Skin of body (tissue), 2 donors: ENCODE results near the gene CYP2D6. TPM values are rescaled to one million over a fixed set of nuclear protein-coding genes. Genes with fewer than 3 reads are reported as not detected.
"Not testable (repeated sequence)": the region's sequence is repeated elsewhere in the genome, so short reads cannot be mapped to it uniquely, and the experiment has no call there.

Source experiments
- DNase-seq: peaks from one replicate; lab custom pipeline; 2025; lab: John Stamatoyannopoulos, UW
- total RNA-seq: library from RNA; depleted of rRNA; stranded (reverse); fragments of >200 nt; gene quantifications from one replicate; pipeline ENCODE4 v1.2.3, GENCODE V29; 2014

The CYP2D6 gene
- total RNA-seq, 1 donor from 2014 or later = 1.4 TPM

- DNase-seq = no peak
Observed at GRCh38 chr22:42134100-42135020, 3.8 kb upstream of the CYP2D6 start.

- no peak for DNase-seq
Observed at GRCh38 chr22:42132457-42132856, 1.8 kb upstream of the CYP2D6 start.

- no peak for DNase-seq
Observed at GRCh38 chr22:42131562-42131961, 952 bp upstream of the CYP2D6 start.

GRCh38 chr22:42130182-42130581 is 428 bp downstream of the CYP2D6 start:
- not testable (repeated sequence) for DNase-seq

GRCh38 chr22:42128776-42129694 is 1.6 kb downstream of the CYP2D6 start:
- DNase-seq = not testable (repeated sequence)

- DNase-seq = not testable (repeated sequence)
Observed at GRCh38 chr22:42128007-42128406, 2.6 kb downstream of the CYP2D6 start.

- no peak for DNase-seq
Observed at GRCh38 chr22:42127606-42128005, 3.0 kb downstream of the CYP2D6 start.

- not testable (repeated sequence) for DNase-seq
Observed at GRCh38 chr22:42123529-42123928, 7.1 kb downstream of the CYP2D6 start.

- DNase-seq = not testable (repeated sequence)
Observed at GRCh38 chr22:42120231-42121021, 10.2 kb downstream of the CYP2D6 start.

GRCh38 chr22:42116848-42117424 is 13.7 kb downstream of the CYP2D6 start:
- DNase-seq = no peak

GRCh38 chr22:42115420-42115830 is 15.2 kb downstream of the CYP2D6 start:
- not testable (repeated sequence) for DNase-seq

GRCh38 chr22:42114721-42115120 is 15.9 kb downstream of the CYP2D6 start:
- DNase-seq = no peak

GRCh38 chr22:42112793-42113192 is 17.8 kb downstream of the CYP2D6 start:
- not testable (repeated sequence) for DNase-seq

- no peak for DNase-seq
Observed at GRCh38 chr22:42111798-42112197, 18.8 kb downstream of the CYP2D6 start.

- no peak for DNase-seq
Observed at GRCh38 chr22:42108848-42109247, 21.8 kb downstream of the CYP2D6 start.

- not testable (repeated sequence) for DNase-seq
Observed at GRCh38 chr22:42104332-42104860, 26.2 kb downstream of the CYP2D6 start.

- DNase-seq = no peak
Observed at GRCh38 chr22:42101199-42101598, 29.4 kb downstream of the CYP2D6 start.

- no peak for DNase-seq
Observed at GRCh38 chr22:42091455-42091782, 39.2 kb downstream of the CYP2D6 start.

GRCh38 chr22:42090596-42091454 is 39.8 kb downstream of the CYP2D6 start, which contains the start of gene NDUFA6:
TSS of gene NDUFA6 (minus strand) at chr22:42090772. CDS start at chr22:42090744, 28 bp downstream.
- peak; percentile 100 for DNase-seq
